T47D (cell line): ENCODE measurements around the gene LRIT1.
"Not testable (repeated sequence)": the region's sequence is repeated elsewhere in the genome, so short reads cannot be mapped to it uniquely, and the experiment has no call there.

Source experiments
- DNase-seq, 2 experiments: peaks; one replicate each; pipeline versions ENCODE4 v3.0.0 to v3.0.0-alpha.2; 2011 to 2012; ENCODE audit warnings: low read depth in 1 of 2, low spot score in 1 of 2
- JUND ChIP-seq: IDR thresholded peaks from 2 replicates; pipeline ENCODE4 v1.6.1; 2012; ENCODE audit warnings: low read depth
- in situ Hi-C: cut with HindIII; loops from 2 replicates; pipeline ENCODE4 v1.10.0; 2016; ENCODE audit warnings: low sequenced_read_pairs, low pct_unique_long_range_greater_than_20kb

The LRIT1 gene, protein sequence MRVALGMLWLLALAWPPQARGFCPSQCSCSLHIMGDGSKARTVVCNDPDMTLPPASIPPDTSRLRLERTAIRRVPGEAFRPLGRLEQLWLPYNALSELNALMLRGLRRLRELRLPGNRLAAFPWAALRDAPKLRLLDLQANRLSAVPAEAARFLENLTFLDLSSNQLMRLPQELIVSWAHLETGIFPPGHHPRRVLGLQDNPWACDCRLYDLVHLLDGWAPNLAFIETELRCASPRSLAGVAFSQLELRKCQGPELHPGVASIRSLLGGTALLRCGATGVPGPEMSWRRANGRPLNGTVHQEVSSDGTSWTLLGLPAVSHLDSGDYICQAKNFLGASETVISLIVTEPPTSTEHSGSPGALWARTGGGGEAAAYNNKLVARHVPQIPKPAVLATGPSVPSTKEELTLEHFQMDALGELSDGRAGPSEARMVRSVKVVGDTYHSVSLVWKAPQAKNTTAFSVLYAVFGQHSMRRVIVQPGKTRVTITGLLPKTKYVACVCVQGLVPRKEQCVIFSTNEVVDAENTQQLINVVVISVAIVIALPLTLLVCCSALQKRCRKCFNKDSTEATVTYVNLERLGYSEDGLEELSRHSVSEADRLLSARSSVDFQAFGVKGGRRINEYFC

GRCh38 chr10:84241185-84241790, at the start of gene LRIT1:
LRIT1 (minus strand) TSS chr10:84241546; CDS start chr10:84241439, 107 bp downstream.
- no peak for DNase-seq

DNA sequence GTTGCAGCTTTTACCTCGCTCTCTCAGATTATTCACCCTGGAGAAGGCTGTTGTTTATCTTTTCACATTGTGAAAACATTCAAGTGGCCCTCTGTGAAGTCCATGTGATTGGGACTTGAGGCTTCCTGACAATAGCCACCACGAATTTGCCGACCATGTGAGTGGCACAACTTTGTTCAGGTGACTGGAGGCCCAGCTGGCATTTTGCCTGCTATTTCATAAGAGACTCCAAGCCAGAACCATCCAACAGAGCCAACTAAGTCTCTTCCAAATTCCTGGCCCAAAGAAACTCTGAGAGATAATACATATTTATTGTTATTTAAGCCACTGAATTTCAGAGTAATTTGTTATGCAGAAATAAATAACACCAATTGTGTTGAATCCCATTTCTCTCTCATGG, 48.9 kb upstream of the LRIT1 start:
- DNase-seq: no peak
- TF ChIP-seq JUND: no peak
- in situ Hi-C loops: no loop called here

More at GRCh38 chr10:84241185-84241790, at the start of gene LRIT1:
- in situ Hi-C loops: no loop called here
- no peak for TF ChIP-seq JUND

GRCh38 chr10:84289521-84290200, 48.3 kb upstream of the LRIT1 start:
- TF ChIP-seq JUND: no peak
- in situ Hi-C loops: no loop called here
- DNase-seq: no peak

DNA sequence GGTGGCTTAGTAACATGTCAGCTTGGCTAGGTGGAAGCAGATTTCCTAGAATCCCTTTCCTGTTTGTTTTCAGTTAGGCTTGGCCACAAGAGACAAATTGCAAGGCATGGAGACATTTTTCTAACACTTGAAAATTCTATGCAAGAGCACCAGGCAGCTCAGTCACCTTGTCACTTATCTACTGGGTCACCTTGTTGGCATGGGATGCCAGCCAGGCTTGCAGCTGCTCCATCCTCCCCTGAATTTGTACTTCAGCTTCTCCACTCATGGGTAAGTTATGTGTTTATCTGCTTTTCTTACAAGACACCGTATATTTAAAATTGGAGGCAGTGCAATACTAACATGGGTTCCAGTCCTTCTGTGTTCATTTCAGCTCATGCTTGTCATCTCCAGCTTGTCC, 46.8 kb upstream of the LRIT1 start:
- DNase-seq: no peak
- in situ Hi-C loops: no loop called here
- no peak for TF ChIP-seq JUND

- in situ Hi-C loops: no loop called here
- no peak for DNase-seq
- TF ChIP-seq JUND: no peak
These were observed 45.3 kb upstream of the LRIT1 start for GRCh38 chr10:84286695-84287094.

GRCh38 chr10:84279876-84280475, 38.6 kb upstream of the LRIT1 start:
- peak; percentile 11 to 57 for DNase-seq
- in situ Hi-C loops: not testable (repeated sequence)

- DNase-seq: no peak
- TF ChIP-seq JUND: no peak
- in situ Hi-C loops: no loop called here
These were observed 29.4 kb upstream of the LRIT1 start for GRCh38 chr10:84270708-84271107.

DNA sequence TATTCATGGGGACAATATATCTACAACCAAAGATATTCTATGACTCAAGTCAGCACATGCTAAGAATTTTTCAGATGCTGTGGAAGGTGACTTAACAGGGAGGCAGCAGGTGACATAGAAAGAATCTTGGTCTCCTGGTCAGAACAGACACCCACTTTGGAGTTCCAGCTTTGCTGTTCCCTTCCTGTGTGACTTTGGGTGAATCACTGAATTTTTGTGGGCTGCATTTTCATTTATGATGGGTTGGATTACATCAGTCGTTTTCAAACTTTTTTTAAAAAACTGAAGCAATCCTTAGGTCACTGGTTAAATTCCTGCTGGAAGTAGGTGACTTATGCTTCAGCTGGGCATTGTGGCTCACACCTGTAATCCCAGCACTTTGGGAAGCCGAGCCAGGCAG, 28.4 kb upstream of the LRIT1 start:
- in situ Hi-C loops: no loop called here
- no peak for TF ChIP-seq JUND
- DNase-seq: no peak

DNA sequence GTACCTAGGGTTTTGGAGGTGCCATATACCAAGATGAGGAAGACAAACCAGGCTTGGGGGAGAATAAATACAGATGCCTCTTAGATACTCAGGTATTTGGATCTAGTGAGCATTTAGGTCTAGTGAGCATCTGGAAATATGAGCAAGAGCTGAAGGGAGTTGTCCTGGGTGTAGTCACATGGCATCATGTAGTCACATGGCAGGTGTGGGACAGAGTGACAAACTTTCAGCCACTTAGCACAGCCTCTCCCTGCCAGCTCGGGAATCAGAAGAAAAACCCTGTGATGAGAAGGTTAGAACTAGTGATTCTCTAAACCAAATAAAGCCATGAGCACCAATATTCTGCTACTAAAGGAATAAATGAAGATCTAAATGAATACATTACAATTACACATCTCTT, 27.8 kb upstream of the LRIT1 start:
- in situ Hi-C loops: no loop called here
- TF ChIP-seq JUND: no peak
- DNase-seq: no peak

DNA sequence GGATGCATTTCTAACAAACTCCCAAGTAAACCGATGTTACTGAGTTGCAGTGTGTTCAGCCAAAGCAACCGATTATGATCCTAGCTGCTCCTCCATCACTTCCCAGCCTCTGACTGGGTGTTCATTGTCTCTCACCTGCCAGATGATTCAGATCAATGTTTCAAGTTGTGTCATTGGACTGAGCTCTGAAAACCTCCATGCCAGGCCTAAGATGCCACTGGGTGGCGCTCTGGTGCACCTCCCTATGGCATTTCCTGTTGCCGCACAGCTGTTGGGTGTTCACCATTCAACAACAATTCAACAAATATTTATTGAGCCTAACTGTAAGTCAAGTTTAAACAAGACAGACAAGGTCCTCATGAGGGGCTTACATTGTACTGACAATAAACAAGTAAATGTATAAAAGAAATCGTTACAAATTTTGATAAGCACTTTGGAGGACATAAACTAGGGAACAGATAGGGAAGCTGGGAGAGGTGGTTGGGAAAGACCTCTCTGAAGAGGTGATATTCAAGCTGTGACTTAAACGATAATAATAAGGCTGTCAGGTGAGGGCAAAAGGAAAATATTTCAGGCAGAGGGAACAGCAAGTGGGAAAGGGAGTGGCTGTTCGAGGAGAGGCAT, 26.3 kb upstream of the LRIT1 start:
- in situ Hi-C loops: no loop called here
- TF ChIP-seq JUND: no peak
- peak in 1 of 2 experiments; percentile 60 for DNase-seq

DNA sequence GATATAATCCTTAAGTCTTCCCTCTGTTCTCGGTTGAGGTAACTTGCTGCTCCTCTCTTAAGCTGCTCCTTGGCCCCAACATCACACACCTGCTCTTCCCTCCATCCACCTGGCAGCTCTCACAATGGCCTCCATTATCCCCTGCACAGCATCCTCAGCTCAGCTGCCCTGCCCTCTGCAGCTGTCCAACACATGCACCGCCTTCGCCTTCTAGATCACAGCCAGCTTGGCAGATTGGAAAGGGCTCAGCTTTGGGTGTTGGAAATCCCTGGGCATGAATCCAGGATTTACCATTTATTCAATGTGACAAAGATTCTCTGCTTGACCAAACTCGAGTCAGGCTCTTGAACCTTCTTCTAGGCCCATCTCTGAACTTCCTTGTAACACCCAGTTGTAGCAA, 24.1 kb upstream of the LRIT1 start:
- in situ Hi-C loops: no loop called here
- no peak for DNase-seq
- TF ChIP-seq JUND: no peak

DNA sequence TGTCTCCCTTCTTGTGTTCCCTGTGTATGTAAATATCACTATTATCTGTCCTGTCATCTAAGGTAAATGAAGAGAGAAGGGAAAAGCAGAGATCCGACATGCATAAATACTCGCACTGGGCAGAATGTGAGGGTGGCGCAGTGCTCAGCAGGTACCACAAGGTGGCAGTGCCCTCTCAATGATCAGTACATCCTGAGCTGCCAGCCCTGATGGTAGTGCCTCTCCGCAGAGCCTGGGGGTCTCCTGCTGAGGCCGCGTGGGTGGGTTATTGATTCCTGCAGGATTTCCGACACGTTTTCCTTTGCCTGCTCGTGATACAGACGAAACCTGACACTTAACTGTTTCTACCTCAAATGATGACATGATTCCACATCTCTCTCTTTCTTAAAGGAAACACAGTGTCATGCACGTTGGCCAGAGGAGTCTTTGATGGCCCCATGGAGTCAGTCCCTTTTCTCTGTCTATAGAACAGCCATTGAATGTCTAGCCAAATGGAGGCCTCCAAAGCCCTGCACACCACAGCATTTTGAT, 23.3 kb upstream of the LRIT1 start:
- in situ Hi-C loops: no loop called here
- peak; percentile 58 to 66 for DNase-seq
- no peak for TF ChIP-seq JUND
